GM13976 (cell line): ENCODE results near the gene ERC1.

Source experiments
- DNase-seq: peaks from one replicate; pipeline ENCODE4 v3.0.0; 2012; ENCODE audit warnings: low spot score
- CTCF ChIP-seq: IDR thresholded peaks from 2 replicates; pipeline ENCODE4 v1.5.1; 2012; ENCODE audit warnings: borderline replicate concordance, mild to moderate bottlenecking; ENCODE audit not compliant: insufficient read depth; ENCODE audit errors: extremely low read depth, missing control alignments, control extremely low read depth
- in situ Hi-C: fragments of 300-500 bp; cut with MboI; formaldehyde crosslinking; loops from one replicate; pipeline ENCODE4 v1.12.0; 2022; ENCODE audit warnings: low sequenced_read_pairs, mixed read lengths, inconsistent platforms; ENCODE audit not compliant: unreplicated experiment

ERC1 gene

GRCh38 chr12:1517007-1517406, 526.0 kb downstream of the ERC1 start:
- DNase-seq, result no peak
- in situ Hi-C loops, result no loop called here
- peak; percentile 52 for TF ChIP-seq CTCF

GRCh38 chr12:1517734-1518525, 526.9 kb downstream of the ERC1 start:
- in situ Hi-C loops, result no loop called here
- DNase-seq, result no peak
- TF ChIP-seq CTCF, result no peak

GRCh38 chr12:1518591-1519516, 527.8 kb downstream of the ERC1 start:
- in situ Hi-C loops, result no loop called here
- TF ChIP-seq CTCF, result no peak
- DNase-seq, result no peak

GRCh38 chr12:1519642-1520041, 528.6 kb downstream of the ERC1 start:
- TF ChIP-seq CTCF, result no peak
- no peak for DNase-seq
- in situ Hi-C loops, result no loop called here

- no peak for TF ChIP-seq CTCF
- DNase-seq, result no peak
- in situ Hi-C loops, result no loop called here
Observed at GRCh38 chr12:1523046-1523445, 532.0 kb downstream of the ERC1 start.

- no peak for TF ChIP-seq CTCF
- in situ Hi-C loops, result no loop called here
- DNase-seq, result no peak
Observed at GRCh38 chr12:1523558-1524050, 532.6 kb downstream of the ERC1 start.
